ENCODE results near the gene CAV2. TPM values are rescaled to one million over a fixed set of nuclear protein-coding genes. Genes with fewer than 3 reads are reported as not detected.

Gene CAV2
- total RNA-seq, 1 experiment from 2014 or later: 76.6 TPM

GRCh38 chr7:116525913-116526861 lies 26.6 kb downstream of the CAV2 start:
- DNase-seq (peak; percentile 85), ATAC-seq (peak; percentile 60)
- CTCF ChIA-PET: interaction anchor here (0.5 to 3.1 kb wide), 25 partner anchors 14 to 354 kb away, joined by 3 to 34 read pairs (median 5); partner anchors contain the start of gene CAV2
- Histone ChIP-seq H3K9me3 (ENCODE audit: low read length) (no peaks in the 10 kb centered on the region), H3K4me1 (ENCODE audit: insufficient read depth, low read length) (peaks cover 72% of the 10 kb centered on the region), H4K20me1 (ENCODE audit: low read length) (peaks cover 14% of the 10 kb centered on the region), H3K9me2 (replicated peaks; ENCODE audit: low read length) (no peaks in the 10 kb centered on the region), H3F3A (ENCODE audit: low read length, unreplicated experiment) (peaks cover 4% of the 10 kb centered on the region), H3K79me2 (ENCODE audit: low read length) (peaks cover 63% of the 10 kb centered on the region), H3K9ac (ENCODE audit: low read length) (peak overlapping the region; percentile 92), H3K36me3 (ENCODE audit: low read depth, low read length) (peaks cover 34% of the 10 kb centered on the region), H3K4me2 (ENCODE audit: low read length) (peak overlapping the region; percentile 98), H2AFZ (ENCODE audit: low read length) (peak overlapping the region; percentile 89), H3K4me3 (ENCODE audit: low read length) (peak overlapping the region; percentile 97), H3K27me3 (ENCODE audit: low read length) (no peaks in the 10 kb centered on the region), H3K27ac (ENCODE audit: low read length) (peak overlapping the region; percentile 74)
- intact Hi-C loops (cut with micrococcal nuclease): loop anchor here (1.0 to 10.0 kb wide), 9 partner anchors 51 to 281 kb away; partner anchors contain the start of gene MET
- BruUV-seq (replicated peaks): TSS peak; percentile 43
- POLR2A ChIA-PET (ENCODE audit: unreplicated experiment): interaction anchor here (0.6 to 1.8 kb wide), 16 partner anchors 14 to 254 kb away, joined by 3 to 41 read pairs (median 4); partner anchors contain the start of gene CAV2
- TF ChIP-seq CTCF (conservative IDR thresholded peaks at IDR 0.05; ENCODE audit: low read depth, low read length) (peak; percentile 75), EZH2phosphoT487 (IDR thresholded peaks at IDR 0.05; ENCODE audit: borderline replicate concordance, low read length) (no peak), EZH2 (IDR thresholded peaks at IDR 0.05; ENCODE audit: low read length, unreplicated experiment) (no peak)

GRCh38 chr7:116526897-116527296 lies 27.4 kb downstream of the CAV2 start:
- intact Hi-C loops (cut with micrococcal nuclease): loop anchor here (1.0 to 10.0 kb wide), 8 partner anchors 50 to 280 kb away; partner anchors contain the start of gene MET
- TF ChIP-seq EZH2phosphoT487 (IDR thresholded peaks at IDR 0.05; ENCODE audit: borderline replicate concordance, low read length) (no peak), EZH2 (IDR thresholded peaks at IDR 0.05; ENCODE audit: low read length, unreplicated experiment) (no peak)
- no peaks in the 10 kb centered on the region for H3K9me3 ChIP-seq (ENCODE audit: low read length)
- H3K79me2 ChIP-seq (ENCODE audit: low read length): peaks cover 70% of the 10 kb centered on the region
- H3K4me3 ChIP-seq (ENCODE audit: low read length): peak overlapping the region; percentile 97
- peak overlapping the region; percentile 89 for H2AFZ ChIP-seq (ENCODE audit: low read length)
- H3K4me2 ChIP-seq (ENCODE audit: low read length): peak overlapping the region; percentile 98
- POLR2A ChIA-PET (ENCODE audit: unreplicated experiment): interaction anchor here (0.7 to 1.8 kb wide), 7 partner anchors 15 to 89 kb away, joined by 4 to 41 read pairs (median 8); partner anchors contain the start of gene CAV2
- peaks cover 66% of the 10 kb centered on the region for H3K4me1 ChIP-seq (ENCODE audit: insufficient read depth, low read length)
- no peaks in the 10 kb centered on the region for H3K27me3 ChIP-seq (ENCODE audit: low read length)
- H3K27ac ChIP-seq (ENCODE audit: low read length): peak overlapping the region; percentile 74
- H3K9me2 ChIP-seq (replicated peaks; ENCODE audit: low read length): no peaks in the 10 kb centered on the region
- no TSS peak for BruUV-seq (replicated peaks)
- peaks cover 4% of the 10 kb centered on the region for H3F3A ChIP-seq (ENCODE audit: low read length, unreplicated experiment)
- CTCF ChIA-PET: interaction anchor here (0.6 to 3.1 kb wide), 12 partner anchors 15 to 355 kb away, joined by 3 to 34 read pairs (median 6); no protein-coding TSS in a partner anchor
- H3K9ac ChIP-seq (ENCODE audit: low read length): peak overlapping the region; percentile 92
- DNase-seq: no peak
- H4K20me1 ChIP-seq (ENCODE audit: low read length): peaks cover 15% of the 10 kb centered on the region
- peaks cover 34% of the 10 kb centered on the region for H3K36me3 ChIP-seq (ENCODE audit: low read depth, low read length)
- ATAC-seq: no peak

- Histone ChIP-seq H3K4me2 (ENCODE audit: low read length) (peak overlapping the region; percentile 98), H4K20me1 (ENCODE audit: low read length) (peaks cover 20% of the 10 kb centered on the region), H3F3A (ENCODE audit: low read length, unreplicated experiment) (peaks cover 2% of the 10 kb centered on the region), H2AFZ (ENCODE audit: low read length) (no peak overlapping the region), H3K27ac (ENCODE audit: low read length) (peak overlapping the region; percentile 74), H3K27me3 (ENCODE audit: low read length) (no peaks in the 10 kb centered on the region), H3K36me3 (ENCODE audit: low read depth, low read length) (peaks cover 40% of the 10 kb centered on the region), H3K4me1 (ENCODE audit: insufficient read depth, low read length) (peaks cover 60% of the 10 kb centered on the region), H3K4me3 (ENCODE audit: low read length) (peak overlapping the region; percentile 97), H3K9me3 (ENCODE audit: low read length) (no peaks in the 10 kb centered on the region), H3K79me2 (ENCODE audit: low read length) (peaks cover 76% of the 10 kb centered on the region), H3K9me2 (replicated peaks; ENCODE audit: low read length) (no peaks in the 10 kb centered on the region), H3K9ac (ENCODE audit: low read length) (peak overlapping the region; percentile 92)
- ChIA-PET POLR2A (ENCODE audit: unreplicated experiment) (interaction anchor here (0.5 to 0.7 kb wide), 2 partner anchors 57 to 173 kb away, joined by 3 read pairs; no protein-coding TSS in a partner anchor), CTCF (interaction anchor here (1.4 to 3.1 kb wide), 2 partner anchors 61 to 268 kb away, joined by 3 to 34 read pairs; no protein-coding TSS in a partner anchor)
- BruUV-seq (replicated peaks): no TSS peak
- TF ChIP-seq EZH2 (IDR thresholded peaks at IDR 0.05; ENCODE audit: low read length, unreplicated experiment): no peak
- no peak for TF ChIP-seq EZH2phosphoT487 (IDR thresholded peaks at IDR 0.05; ENCODE audit: borderline replicate concordance, low read length)
- no peak for TF ChIP-seq CTCF (conservative IDR thresholded peaks at IDR 0.05; ENCODE audit: low read depth, low read length)
- DNase-seq (peak; percentile 31), ATAC-seq (no peak)
- intact Hi-C loops (cut with micrococcal nuclease): loop anchor here (1.0 to 10.0 kb wide), 5 partner anchors 49 to 280 kb away; partner anchors contain the start of gene MET
These were observed 28.0 kb downstream of the CAV2 start for GRCh38 chr7:116527521-116527920.

All from PC-3 (cell line).